HG03520 (cell line): Measurements from ENCODE around the gene FOXE1.

Experiments used
- ATAC-seq: cut with Tn5 transposase; IDR thresholded peaks from one replicate; pipeline ENCODE4 v1.9.1; 2021; ENCODE audit warnings: mild to moderate bottlenecking, moderate library complexity; ENCODE audit not compliant: unreplicated experiment

Gene FOXE1

GRCh38 chr9:97848215-97848479 lies 4.9 kb upstream of the FOXE1 start:
- no peak for ATAC-seq

- ATAC-seq: no peak
Observed at GRCh38 chr9:97848480-97849237, 4.4 kb upstream of the FOXE1 start.

DNA sequence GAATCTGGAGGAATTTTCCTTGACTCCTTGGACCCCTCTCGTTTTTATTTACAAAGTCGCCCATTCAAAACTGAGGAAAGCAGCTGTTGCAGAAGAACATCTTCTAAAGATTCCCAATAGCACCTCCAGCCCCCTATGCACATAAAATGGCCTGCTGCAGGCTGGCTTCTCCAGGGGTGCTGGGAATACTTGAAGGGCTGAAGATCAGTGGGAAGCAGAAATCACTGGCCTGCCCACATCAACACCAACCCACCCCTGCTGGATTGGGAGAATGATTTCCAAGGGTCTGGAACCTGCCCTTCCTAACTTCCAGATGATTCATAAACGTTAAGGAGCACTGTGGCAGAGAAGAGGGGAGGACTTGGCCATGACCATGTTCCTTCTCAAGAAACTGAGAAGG lies 3.0 kb upstream of the FOXE1 start:
- ATAC-seq: no peak

GRCh38 chr9:97850746-97851445 lies 2.1 kb upstream of the FOXE1 start:
- no peak for ATAC-seq

GRCh38 chr9:97851446-97851883 lies 1.6 kb upstream of the FOXE1 start:
- ATAC-seq: no peak

- ATAC-seq: no peak
Observed at GRCh38 chr9:97852001-97852398, 1.0 kb upstream of the FOXE1 start.

DNA sequence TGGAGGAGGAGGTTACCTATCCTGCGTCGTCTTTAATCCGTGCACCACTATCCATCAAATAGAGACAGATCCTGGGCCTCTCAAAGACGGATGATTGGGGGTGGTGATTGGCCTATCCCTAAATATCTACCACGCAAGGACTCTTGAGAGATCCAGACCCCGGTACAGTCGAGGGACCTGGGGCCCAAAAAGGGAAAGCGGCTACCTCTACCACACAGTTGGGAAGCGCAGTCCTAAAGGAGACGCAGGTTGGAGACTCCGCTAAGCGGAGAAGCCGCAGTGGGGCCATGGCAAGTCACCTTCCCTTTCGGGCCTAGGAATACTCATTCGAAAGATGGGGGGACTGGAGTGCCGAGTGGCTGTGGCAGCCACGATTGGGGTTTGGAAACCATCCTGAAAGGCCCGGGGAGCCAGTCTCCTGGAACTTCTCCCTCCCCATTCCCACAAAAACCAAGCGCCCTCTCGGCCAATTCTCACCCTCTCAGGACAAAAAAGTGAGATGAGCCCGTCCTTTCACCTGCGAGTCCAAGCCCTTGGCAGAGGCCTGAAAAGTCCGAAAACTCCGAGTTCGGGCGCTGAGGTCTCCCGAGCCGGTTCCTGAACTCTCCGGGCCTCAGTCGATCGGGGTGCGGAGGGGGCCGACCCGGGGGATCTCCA lies 499 bp upstream of the FOXE1 start:
- ATAC-seq: no peak

DNA sequence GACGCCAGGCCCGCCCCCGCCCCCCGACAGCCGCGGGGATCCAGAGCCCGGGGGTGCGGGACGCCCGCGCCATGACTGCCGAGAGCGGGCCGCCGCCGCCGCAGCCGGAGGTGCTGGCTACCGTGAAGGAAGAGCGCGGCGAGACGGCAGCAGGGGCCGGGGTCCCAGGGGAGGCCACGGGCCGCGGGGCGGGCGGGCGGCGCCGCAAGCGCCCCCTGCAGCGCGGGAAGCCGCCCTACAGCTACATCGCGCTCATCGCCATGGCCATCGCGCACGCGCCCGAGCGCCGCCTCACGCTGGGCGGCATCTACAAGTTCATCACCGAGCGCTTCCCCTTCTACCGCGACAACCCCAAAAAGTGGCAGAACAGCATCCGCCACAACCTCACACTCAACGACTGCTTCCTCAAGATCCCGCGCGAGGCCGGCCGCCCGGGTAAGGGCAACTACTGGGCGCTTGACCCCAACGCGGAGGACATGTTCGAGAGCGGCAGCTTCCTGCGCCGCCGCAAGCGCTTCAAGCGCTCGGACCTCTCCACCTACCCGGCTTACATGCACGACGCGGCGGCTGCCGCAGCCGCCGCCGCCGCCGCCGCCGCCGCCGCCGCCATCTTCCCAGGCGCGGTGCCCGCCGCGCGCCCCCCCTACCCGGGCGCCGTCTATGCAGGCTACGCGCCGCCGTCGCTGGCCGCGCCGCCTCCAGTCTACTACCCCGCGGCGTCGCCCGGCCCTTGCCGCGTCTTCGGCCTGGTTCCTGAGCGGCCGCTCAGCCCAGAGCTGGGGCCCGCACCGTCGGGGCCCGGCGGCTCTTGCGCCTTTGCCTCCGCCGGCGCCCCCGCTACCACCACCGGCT lies 1.0 kb downstream of the FOXE1 start:
- ATAC-seq: no peak

GRCh38 chr9:97854696-97855485 lies 1.9 kb downstream of the FOXE1 start:
- ATAC-seq: no peak

GRCh38 chr9:97855486-97855875 lies 2.5 kb downstream of the FOXE1 start:
- ATAC-seq: no peak

GRCh38 chr9:97855899-97856298 lies 2.9 kb downstream of the FOXE1 start:
- no peak for ATAC-seq

DNA sequence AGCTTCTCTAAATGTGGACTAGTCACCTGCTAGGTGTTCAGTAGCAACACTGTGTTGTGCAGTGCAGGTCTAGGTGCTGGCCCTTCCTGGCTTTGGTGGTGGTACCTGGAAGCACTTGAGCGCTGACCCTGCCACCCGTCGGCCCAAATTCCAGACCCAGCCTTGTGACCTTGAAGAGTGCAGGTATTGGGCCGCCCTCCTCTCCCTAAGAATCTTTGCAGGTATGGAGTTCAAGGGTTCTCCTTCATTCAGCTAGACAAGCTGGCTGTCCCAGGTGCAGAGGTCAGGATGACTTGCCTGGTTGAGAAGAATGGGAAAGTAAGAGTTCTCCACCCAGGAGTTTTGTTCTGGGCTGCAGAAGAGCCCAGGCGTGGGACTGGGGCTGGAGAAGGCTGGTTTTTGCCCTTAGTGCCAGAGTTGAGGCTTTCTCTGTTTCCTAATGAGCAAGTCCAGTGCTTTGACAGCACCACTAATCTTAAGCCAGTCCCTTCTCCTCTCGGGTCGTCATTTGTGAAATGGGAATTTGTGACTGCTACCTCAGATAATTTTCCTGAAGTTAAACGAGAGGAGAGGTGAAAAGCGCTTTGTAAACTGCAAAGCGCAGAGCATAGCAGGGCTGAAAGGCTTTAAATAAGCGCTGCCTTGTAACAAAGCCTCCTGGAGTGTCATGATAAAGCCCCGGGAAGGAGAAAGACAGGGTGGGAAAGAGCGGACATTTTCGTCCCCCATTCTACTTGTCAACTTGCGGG lies 4.0 kb downstream of the FOXE1 start:
- ATAC-seq: no peak

DNA sequence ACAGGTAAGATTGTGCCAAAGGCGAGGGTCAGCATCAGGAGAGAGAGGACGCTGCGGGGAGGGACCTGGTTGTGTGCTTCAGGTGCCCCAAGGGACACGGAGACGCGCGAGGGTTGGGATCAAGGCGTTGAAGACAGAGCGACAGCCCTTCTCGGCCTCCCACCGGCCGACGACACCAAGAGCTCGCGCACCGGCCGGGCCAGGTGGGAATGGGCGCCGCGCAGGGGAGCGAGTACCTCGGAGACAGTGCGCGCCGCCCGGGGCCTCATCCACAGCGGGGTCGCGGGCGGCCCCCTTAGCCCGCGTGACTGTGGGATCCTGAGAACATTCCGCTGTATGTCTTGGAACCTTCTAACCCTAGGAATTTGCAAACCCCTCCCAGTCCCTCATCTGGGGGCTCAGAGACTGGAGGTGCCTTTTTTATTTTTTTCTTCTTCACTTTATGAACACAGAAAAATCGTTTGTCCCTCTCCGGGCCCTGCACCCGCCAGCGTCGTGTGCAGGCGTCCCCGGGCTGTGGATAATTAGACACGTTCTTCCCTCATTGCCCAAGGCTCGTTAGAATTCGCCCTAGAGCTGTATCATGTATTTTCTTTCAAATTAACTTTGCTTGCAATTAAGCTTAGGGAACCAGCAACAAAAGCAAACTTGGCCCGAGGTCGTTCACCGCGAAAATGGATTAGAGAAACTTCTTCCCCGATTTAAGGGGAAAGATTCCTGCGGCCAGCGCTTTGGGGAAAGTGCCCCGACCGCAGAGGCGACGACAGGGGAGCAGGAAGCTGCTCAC lies 4.8 kb downstream of the FOXE1 start:
- ATAC-seq: no peak

DNA sequence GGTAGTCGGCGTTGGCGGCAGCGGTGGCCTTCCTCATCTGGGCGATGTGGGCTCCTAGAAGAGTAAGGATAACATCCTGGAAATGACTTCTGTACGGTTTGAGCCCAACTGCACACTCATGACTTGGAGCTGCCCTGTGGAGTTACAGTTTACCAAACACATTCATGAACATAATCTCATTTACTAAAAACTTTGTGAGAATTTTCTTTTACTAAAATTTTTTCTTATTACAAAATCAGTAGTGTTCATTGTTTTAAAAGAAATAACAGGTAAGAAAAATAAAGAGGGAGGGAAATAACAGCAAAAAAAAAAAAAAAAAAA lies 5.3 kb downstream of the FOXE1 start:
- ATAC-seq: no peak

DNA sequence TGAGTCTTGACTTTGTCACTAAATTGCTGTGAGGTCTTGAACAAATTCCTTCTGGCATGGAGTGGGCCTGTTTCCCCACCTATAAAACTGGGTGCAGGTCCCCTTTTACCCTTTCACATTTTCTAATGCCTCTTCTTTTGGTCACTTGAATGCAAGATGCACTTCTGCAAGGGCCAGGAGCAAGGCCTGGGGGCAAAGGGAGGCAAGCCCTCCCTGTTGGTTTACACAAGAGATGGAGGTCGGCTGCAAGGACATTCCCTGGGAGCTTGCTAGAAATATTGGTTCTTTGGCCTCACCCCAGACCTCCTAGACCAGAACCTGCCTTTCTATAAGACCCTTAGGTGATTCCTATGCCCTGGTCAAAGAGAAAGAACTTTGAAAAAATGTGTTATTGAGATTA lies 5.8 kb downstream of the FOXE1 start:
- ATAC-seq: no peak

- ATAC-seq: no peak
Observed at GRCh38 chr9:97859346-97859745, 6.3 kb downstream of the FOXE1 start.

- no peak for ATAC-seq
Observed at GRCh38 chr9:97860451-97861147, 7.6 kb downstream of the FOXE1 start.

- no peak for ATAC-seq
Observed at GRCh38 chr9:97861148-97861475, 8.1 kb downstream of the FOXE1 start.

DNA sequence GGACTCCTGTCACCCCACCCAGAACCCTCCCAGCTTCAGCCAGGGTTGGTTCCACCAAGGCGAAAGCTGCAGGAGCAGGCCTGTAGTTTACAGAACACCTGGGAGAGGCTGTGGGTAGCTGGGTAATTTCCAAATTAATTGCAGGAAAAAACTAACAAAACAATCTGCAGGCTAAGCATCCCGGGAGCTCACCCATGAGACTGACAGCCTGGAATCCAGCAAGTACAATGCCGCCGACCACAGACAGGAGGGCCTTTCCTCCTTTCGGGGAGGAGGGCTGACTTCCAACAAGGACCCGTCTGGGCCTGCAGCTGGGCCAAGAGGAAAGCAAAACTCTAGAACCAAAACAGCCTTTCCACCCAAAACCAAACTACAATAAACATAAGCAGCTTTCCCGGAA lies 10.3 kb downstream of the FOXE1 start:
- no peak for ATAC-seq
